CD14-positive monocyte (primary cell): ENCODE data around the gene PET100. TPM values are rescaled to one million over a fixed set of nuclear protein-coding genes. Genes with fewer than 3 reads are reported as not detected.

Experiments used
- DNase-seq, 3 donors: peaks; one replicate each; pipeline ENCODE4 v3.0.0-alpha.2; 2011 to 2022
- H2AFZ ChIP-seq: 2 replicates; pipeline ENCODE4 v1.6.0; 2012; ENCODE audit warnings: mild to moderate bottlenecking, low read depth, low read length, inconsistent platforms; ENCODE audit not compliant: insufficient read depth, poor library complexity, severe bottlenecking
- H3K27ac ChIP-seq, 2 donors: 1 replicate in 1 of 2; 2 replicates in 1 of 2; pipeline ENCODE4 v1.5.1; 2012 to 2013; ENCODE audit warnings: low read length in 2 of 2, control low read depth in 1 of 2, inconsistent platforms in 1 of 2, low read depth in 1 of 2, mild to moderate bottlenecking in 1 of 2
- H3K27me3 ChIP-seq, 2 donors: one replicate each; pipeline versions ENCODE4 v1.6.0 to v1.6.1; 2011 to 2013; ENCODE audit warnings: low read length in 2 of 2; ENCODE audit not compliant: control insufficient read depth in 2 of 2, insufficient read depth in 2 of 2
- H3K36me3 ChIP-seq, 2 donors: replicated peaks in 1 of 2; 1 replicate in 1 of 2; 2 replicates in 1 of 2; pipeline versions ENCODE4 v1.5.1 to v1.6.1; 2012 to 2013; ENCODE audit warnings: low read length in 2 of 2, control low read depth in 1 of 2, inconsistent platforms in 1 of 2, mild to moderate bottlenecking in 1 of 2; ENCODE audit not compliant: insufficient read depth in 2 of 2, control insufficient read depth in 1 of 2
- H3K4me1 ChIP-seq, 2 donors: 1 replicate in 1 of 2; 2 replicates in 1 of 2; pipeline versions ENCODE4 v1.5.1 to v1.6.1; 2012 to 2013; ENCODE audit warnings: low read length in 2 of 2, control low read depth in 1 of 2, inconsistent platforms in 1 of 2, mild to moderate bottlenecking in 1 of 2, moderate library complexity in 1 of 2; ENCODE audit not compliant: insufficient read depth in 2 of 2, control insufficient read depth in 1 of 2
- H3K4me2 ChIP-seq: replicated peaks from 2 replicates; pipeline ENCODE3; 2012; ENCODE audit warnings: low read length, moderate library complexity, mild to moderate bottlenecking; ENCODE audit not compliant: poor library complexity, severe bottlenecking; ENCODE audit errors: extremely low read depth
- H3K4me3 ChIP-seq, 3 experiments: fragments of 200-600 bp in 1 of 3; sonication (generic) in 1 of 3; replicated peaks in 1 of 3; 1 replicate in 2 of 3; 2 replicates in 1 of 3; pipeline ENCODE4 v1.5.1; 2011 to 2013; ENCODE audit warnings: low read length in 3 of 3, mild to moderate bottlenecking in 3 of 3, control low read depth in 2 of 3, low read depth in 2 of 3, inconsistent platforms in 1 of 3, moderate library complexity in 1 of 3
- H3K79me2 ChIP-seq: 2 replicates; pipeline ENCODE4 v1.6.0; 2012; ENCODE audit warnings: mild to moderate bottlenecking, control low read depth, inconsistent platforms, low read length, moderate library complexity; ENCODE audit not compliant: insufficient read depth
- H3K9ac ChIP-seq: 2 replicates; pipeline ENCODE4 v1.6.0; 2017; ENCODE audit warnings: low read length, mild to moderate bottlenecking; ENCODE audit not compliant: insufficient read depth, poor library complexity, severe bottlenecking
- H3K9me3 ChIP-seq, 2 donors: replicated peaks in 1 of 2; 1 replicate in 1 of 2; 2 replicates in 1 of 2; pipeline versions ENCODE4 v1.5.1 to v1.6.1; 2012 to 2013; ENCODE audit warnings: low read length in 2 of 2, control low read depth in 1 of 2; ENCODE audit not compliant: control insufficient read depth in 1 of 2, insufficient read depth in 1 of 2
- H4K20me1 ChIP-seq: 2 replicates; pipeline ENCODE4 v1.6.0; 2012; ENCODE audit warnings: mild to moderate bottlenecking, low read length, control low read depth, moderate library complexity; ENCODE audit not compliant: insufficient read depth
- H3K27ac Mint-ChIP-seq, 7 donors: one replicate each; pipeline ENCODE4 v1.8.0; 2020; ENCODE audit warnings: mild to moderate bottlenecking in 7 of 7, mixed read lengths in 7 of 7, moderate library complexity in 6 of 7, inconsistent platforms in 2 of 7
- H3K27me3 Mint-ChIP-seq, 3 donors: one replicate each; pipeline ENCODE4 v1.8.0; 2021 to 2022; ENCODE audit warnings: low read depth in 3 of 3, mild to moderate bottlenecking in 3 of 3, mixed read lengths in 3 of 3, moderate library complexity in 3 of 3, inconsistent platforms in 1 of 3
- H3K36me3 Mint-ChIP-seq, 2 donors: one replicate each; pipeline ENCODE4 v1.8.0; 2020; ENCODE audit warnings: mixed read lengths in 2 of 2, inconsistent platforms in 1 of 2, mild to moderate bottlenecking in 1 of 2
- H3K4me1 Mint-ChIP-seq: one replicate; pipeline ENCODE4 v1.8.0; 2020; ENCODE audit warnings: mild to moderate bottlenecking, mixed read lengths
- H3K4me3 Mint-ChIP-seq, 2 donors: one replicate each; pipeline ENCODE4 v1.8.0; 2020; ENCODE audit warnings: mild to moderate bottlenecking in 2 of 2, mixed read lengths in 2 of 2, moderate library complexity in 1 of 2
- H3K9me3 Mint-ChIP-seq, 7 donors: one replicate each; pipeline ENCODE4 v1.8.0; 2020 to 2022; ENCODE audit warnings: mixed read lengths in 7 of 7, mild to moderate bottlenecking in 6 of 7, moderate library complexity in 6 of 7, inconsistent platforms in 2 of 7
- CTCF ChIP-seq: fragments of 200-600 bp; IDR thresholded peaks from one replicate; pipeline ENCODE4 v1.8.0; 2022; ENCODE audit warnings: antibody characterized with exemption, mild to moderate bottlenecking
- WGBS: methylation state at CpG from one replicate; pipeline ENCODE4 v1.1.5; 2013; ENCODE audit warnings: missing lambda C conversion rate; ENCODE audit not compliant: insufficient coverage; 5-methylcytosine and 5-hydroxymethylcytosine counted together
- intact Hi-C, 2 donors: fragments of 100-400 bp; cut with micrococcal nuclease; formaldehyde crosslinking; loops; one replicate each; pipeline versions ENCODE4 v1.15.0 to v1.15.1; 2023
- polyA plus RNA-seq, 3 donors: library from polyadenylated mRNA; depleted of rRNA in 1 of 3; unstranded in 2 of 3; stranded (reverse) in 1 of 3; fragments of 300-500 nt in 2 of 3; fragments of >200 nt in 1 of 3; fragmentation: Illumina TruSeq in 2 of 3; gene quantifications; 1 replicate in 2 of 3; 2 replicates in 1 of 3; pipeline ENCODE4 v1.2.3, GENCODE V29; 2012 to 2021

PET100 gene
- polyA plus RNA-seq, 3 donors: 64.6 to 386 (median 300) TPM

GRCh38 chr19:7647156-7647555 is 17.6 kb downstream of the PET100 start:
- Mint-ChIP-seq H3K4me3 (no peak overlapping the region), H3K27ac (no peak overlapping the region), H3K4me1 (peaks cover 40% of the 10 kb centered on the region), H3K9me3 (peaks cover 0 to 2% (median 0%) of the 10 kb centered on the region in 7 donors), H3K27me3 (peaks cover 0 to 2% (median 2%) of the 10 kb centered on the region in 3 donors), H3K36me3 (peaks cover 29 to 50% of the 10 kb centered on the region in 2 donors)
- intact Hi-C loops: loop anchor here in 1 of 2 donors (5.0 kb wide), 1 partner anchor 35 kb away; the partner anchor contains the start of gene TRAPPC5
- Histone ChIP-seq H3K27me3 (no peaks in the 10 kb centered on the region), H3K4me2 (peak overlapping the region; percentile 86), H3K36me3 (peaks cover 27 to 50% of the 10 kb centered on the region in 2 donors), H3K79me2 (peaks cover 46% of the 10 kb centered on the region), H3K9ac (no peak overlapping the region), H3K9me3 (no peaks in the 10 kb centered on the region), H3K4me1 (peaks cover 50 to 55% of the 10 kb centered on the region in 2 donors), H4K20me1 (peaks cover 31% of the 10 kb centered on the region), H2AFZ (no peak overlapping the region), H3K27ac (peak overlapping the region in 1 of 2 donors; percentile 73), H3K4me3 (no peak overlapping the region)
- WGBS: 97% methylated on average over 22 of the region's 26 CpGs
- TF ChIP-seq CTCF: no peak
- DNase-seq: no peak

- H3K27me3 ChIP-seq: no peaks in the 10 kb centered on the region
- H3K27ac ChIP-seq: no peak overlapping the region
- H3K4me2 ChIP-seq: no peak overlapping the region
- H3K79me2 ChIP-seq: peaks cover 33% of the 10 kb centered on the region
- no peaks in the 10 kb centered on the region for H3K9me3 ChIP-seq
- H3K4me3 ChIP-seq: no peak overlapping the region
- DNase-seq: no peak
- H3K9ac ChIP-seq: no peak overlapping the region
- peaks cover 55% of the 10 kb centered on the region in 2 donors for H3K4me1 ChIP-seq
- peak overlapping the region in 2 of 7 donors; percentile 26 to 76 for H3K27ac Mint-ChIP-seq
- 87% methylated on average over 9 of the region's 15 CpGs for WGBS
- H3K9me3 Mint-ChIP-seq: no peaks in the 10 kb centered on the region
- H3K4me1 Mint-ChIP-seq: peaks cover 48% of the 10 kb centered on the region
- no peak overlapping the region for H2AFZ ChIP-seq
- peaks cover 18 to 38% of the 10 kb centered on the region in 2 donors for H3K36me3 ChIP-seq
- H3K4me3 Mint-ChIP-seq: no peak overlapping the region
- peaks cover 0 to 2% (median 2%) of the 10 kb centered on the region in 3 donors for H3K27me3 Mint-ChIP-seq
- intact Hi-C loops: loop anchor here in 1 of 2 donors (5.0 kb wide), 1 partner anchor 34 kb away; the partner anchor contains the start of gene TRAPPC5
- H3K36me3 Mint-ChIP-seq: peaks cover 22 to 38% of the 10 kb centered on the region in 2 donors
- peaks cover 18% of the 10 kb centered on the region for H4K20me1 ChIP-seq
- TF ChIP-seq CTCF: no peak
Measured at GRCh38 chr19:7648265-7649014, 18.8 kb downstream of the PET100 start.
